ENCODE measurements around the gene PROM1. TPM values are rescaled to one million over a fixed set of nuclear protein-coding genes. Genes with fewer than 3 reads are reported as not detected.

Gene PROM1
- total and polyA plus RNA-seq, 2 of the 4 experiments (the other 2 are of a cell fraction), result not detected

DNA sequence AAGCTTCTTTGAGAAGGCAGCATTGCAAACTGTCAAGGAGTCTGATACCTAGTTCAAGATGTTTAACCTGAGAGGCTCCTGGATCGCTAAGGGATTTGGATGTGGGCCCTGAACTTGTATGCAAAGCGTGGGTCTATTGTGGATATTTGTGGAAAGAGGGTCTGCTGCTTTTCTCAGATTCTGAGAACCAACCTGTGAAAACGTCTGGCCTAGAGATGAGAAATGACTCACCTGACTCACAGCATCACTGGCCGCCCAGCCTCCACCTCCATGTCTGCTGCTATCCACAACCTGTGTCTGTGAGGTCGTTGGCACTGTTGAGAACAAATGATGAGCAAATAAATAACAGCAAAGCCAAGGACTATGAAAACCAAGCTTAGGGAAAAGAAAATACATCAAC lies 33.3 kb upstream of the PROM1 start:
- CTCF ChIA-PET, result interaction anchor here (0.6 kb wide), 1 partner anchor 18 kb away, joined by 3 read pairs; no protein-coding TSS in a partner anchor
- dilution Hi-C loops (cut with HindIII; ENCODE audit: low sequenced_read_pairs, unreplicated experiment) (no loop called here), in situ Hi-C loops (cut with MboI; ENCODE audit: low sequenced_read_pairs) (no loop called here), intact Hi-C loops (cut with micrococcal nuclease) (no loop called here)
- no peak overlapping the region for H3K14ac ChIP-seq (replicated peaks; ENCODE audit: low read depth, low read length)
- no peak overlapping the region for H2AFZ ChIP-seq (replicated peaks; ENCODE audit: low read length, poor library complexity)
- H3K9me3 ChIP-seq (ENCODE audit: control insufficient read depth, insufficient read depth, low read length), result no peaks in the 10 kb centered on the region
- H3K4ac ChIP-seq (ENCODE audit: low read depth, low read length), result no peak overlapping the region
- H3K36me3 ChIP-seq (ENCODE audit: control insufficient read depth, insufficient read depth, low read length), result no peaks in the 10 kb centered on the region
- H2BK5ac ChIP-seq (ENCODE audit: low read depth, low read length, poor library complexity, severe bottlenecking), result no peak overlapping the region
- H3K4me3 ChIP-seq (ENCODE audit: insufficient read depth, low read depth, low read length), result no peak overlapping the region
- H3K9me1 ChIP-seq (ENCODE audit: insufficient read depth, low read length), result peaks cover 4% of the 10 kb centered on the region; the same call in 1 of the 2 replicates
- H4K8ac ChIP-seq (ENCODE audit: low read depth in 2 of 2, low read length in 2 of 2), result no peak overlapping the region
- H2BK120ac ChIP-seq (ENCODE audit: low read depth, low read length), result no peak overlapping the region
- POLR2A ChIA-PET (ENCODE audit: unreplicated experiment), result no interaction called here
- no peak overlapping the region for H2BK15ac ChIP-seq (ENCODE audit: low read depth, low read length)
- no peak overlapping the region for H2AK9ac ChIP-seq (replicated peaks; ENCODE audit: low read depth, low read length, poor library complexity)
- H3K9ac ChIP-seq (ENCODE audit: low read depth, low read length), result no peak overlapping the region
- no peak overlapping the region for H4K5ac ChIP-seq (ENCODE audit: low read depth, low read length)
- H3K23ac ChIP-seq (ENCODE audit: low read depth, low read length), result no peak overlapping the region
- H3K79me1 ChIP-seq (ENCODE audit: low read depth in 1 of 2, low read length in 2 of 2), result no peaks in the 10 kb centered on the region
- no peak overlapping the region for H3K56ac ChIP-seq (ENCODE audit: extremely low read depth, insufficient read depth, low read length)
- no peak overlapping the region for H3K18ac ChIP-seq (ENCODE audit: low read depth, low read length)
- H2BK20ac ChIP-seq (ENCODE audit: low read depth, low read length), result no peak overlapping the region
- no TSS peak for BruUV-seq (replicated peaks)
- H3K27ac ChIP-seq (ENCODE audit: insufficient read depth, low read length), result no peak overlapping the region
- TF ChIP-seq CEBPB (IDR thresholded peaks at IDR 0.05; ENCODE audit: low read depth, low read length) (no peak), SMC3 (IDR thresholded peaks at IDR 0.05; ENCODE audit: low read depth, low read length) (no peak), MAZ (IDR thresholded peaks at IDR 0.05; ENCODE audit: borderline replicate concordance, low read depth, low read length) (no peak), RFX5 (IDR thresholded peaks at IDR 0.05; ENCODE audit: low read depth, low read length) (no peak), RAD21 (IDR thresholded peaks at IDR 0.05; ENCODE audit: low read length) (no peak), CTCF (conservative IDR thresholded peaks at IDR 0.05; ENCODE audit: low read depth, low read length) (no peak)
- TF ChIP-seq, protein P1, sequence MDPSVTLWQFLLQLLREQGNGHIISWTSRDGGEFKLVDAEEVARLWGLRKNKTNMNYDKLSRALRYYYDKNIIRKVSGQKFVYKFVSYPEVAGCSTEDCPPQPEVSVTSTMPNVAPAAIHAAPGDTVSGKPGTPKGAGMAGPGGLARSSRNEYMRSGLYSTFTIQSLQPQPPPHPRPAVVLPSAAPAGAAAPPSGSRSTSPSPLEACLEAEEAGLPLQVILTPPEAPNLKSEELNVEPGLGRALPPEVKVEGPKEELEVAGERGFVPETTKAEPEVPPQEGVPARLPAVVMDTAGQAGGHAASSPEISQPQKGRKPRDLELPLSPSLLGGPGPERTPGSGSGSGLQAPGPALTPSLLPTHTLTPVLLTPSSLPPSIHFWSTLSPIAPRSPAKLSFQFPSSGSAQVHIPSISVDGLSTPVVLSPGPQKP (IDR thresholded peaks at IDR 0.05; ENCODE audit: borderline replicate concordance, low read depth, low read length), result no peak
- H2AK5ac ChIP-seq (ENCODE audit: low read depth, low read length), result no peak overlapping the region
- peaks cover 11% of the 10 kb centered on the region for H3K27me3 ChIP-seq (ENCODE audit: control insufficient read depth, insufficient read depth, low read length)
- no peaks in the 10 kb centered on the region for H4K20me1 ChIP-seq (ENCODE audit: insufficient read depth, low read length)
- no peak overlapping the region for H3K4me2 ChIP-seq (ENCODE audit: low read depth, low read length)
- WGBS, 2 experiments (ENCODE audit: extremely low coverage in 2 of 2, insufficient read length in 1 of 2), result 67% methylated on average over 1 of the region's 5 CpGs; no CpG with 5 or more reads in 1 of the 2 experiments
- ATAC-seq (ENCODE audit: low read depth), result no peak
- H3K4me1 ChIP-seq (ENCODE audit: control insufficient read depth, insufficient read depth, low read length), result no peaks in the 10 kb centered on the region
- no peak overlapping the region for H4K91ac ChIP-seq (ENCODE audit: insufficient read depth, low read depth, low read length)
- no peak for DNase-seq
